Measurements from ENCODE around the gene RPL7L1.

DNA sequence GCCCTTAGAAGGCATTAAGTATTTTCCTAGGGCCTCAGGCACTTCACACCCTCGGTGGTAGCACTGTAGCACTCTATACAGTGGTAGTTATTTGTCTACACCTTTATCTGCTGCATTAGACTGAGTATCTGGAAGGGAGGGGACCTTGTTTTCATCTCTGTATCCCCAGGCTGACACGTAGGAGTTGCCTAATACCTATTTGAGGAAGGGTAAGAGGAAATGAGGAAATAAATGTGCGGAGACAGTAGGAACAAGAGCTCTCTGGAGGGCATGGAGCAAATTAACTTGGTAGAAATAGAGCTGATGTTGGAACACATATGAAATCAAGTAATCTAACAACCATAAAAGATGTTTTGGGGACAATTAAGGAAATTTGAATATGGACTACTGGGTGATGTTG lies 53.8 kb downstream of the RPL7L1 start:
- no peak for TF ChIP-seq POLR2AphosphoS5 (IDR thresholded peaks at IDR 0.05; ENCODE audit: low read depth, low read length)
- TF ChIP-seq POLR2A (IDR thresholded peaks at IDR 0.05; ENCODE audit: low read depth, low read length): no peak
- TF ChIP-seq SPI1 (IDR thresholded peaks at IDR 0.05; ENCODE audit: low read depth, low read length): no peak
- no peak for TF ChIP-seq TAF1 (IDR thresholded peaks at IDR 0.05; ENCODE audit: low read depth, low read length)
- TF ChIP-seq PAX5 (IDR thresholded peaks at IDR 0.05; ENCODE audit: insufficient read depth, low read length, severe bottlenecking): no peak
